ENCODE measurements around the gene B4GAT1. TPM values are rescaled to one million over a fixed set of nuclear protein-coding genes. Genes with fewer than 3 reads are reported as not detected.

Gene B4GAT1
- total and polyA plus RNA-seq, 9 of the 15 experiments (the other 6 are each of a cell fraction or from before 2014, with no cell fraction given) = 0.86 to 9.5 (median 3.8) TPM

GRCh38 chr11:66371627-66372415, 24.4 kb upstream of the B4GAT1 start, which contains the start of gene SLC29A2 (continued):
- TF ChIP-seq U2AF1 (optimal IDR thresholded peaks at IDR 0.05; ENCODE audit: low read depth, low read length) = no peak
- peak; percentile 66; the same call in 1 of the 2 replicates for TF ChIP-seq PHF8 (IDR thresholded peaks at IDR 0.05; ENCODE audit: borderline replicate concordance, low read length)
- TF ChIP-seq VEZF1 (CRISPR knock-in tag; IDR thresholded peaks at IDR 0.05) = peak; percentile 99
- TF ChIP-seq NCOA4 (IDR thresholded peaks at IDR 0.05; ENCODE audit: partially characterized antibody) = no peak

- no peaks in the 10 kb centered on the region for H3K27me3 ChIP-seq (ENCODE audit: control insufficient read depth in 2 of 2, insufficient read depth in 2 of 2, low read length in 2 of 2)
- DNase-seq (ENCODE audit: extremely low read depth in 1 of 4, low spot score in 3 of 4) (peak in 1 of 4 experiments; percentile 3), FAIRE-seq (no peak), ATAC-seq (no peak)
- no peak overlapping the region for H2AFZ ChIP-seq (ENCODE audit: low read depth, low read length)
- peak overlapping the region; percentile 99 for H3K4me2 ChIP-seq (ENCODE audit: insufficient read depth, low read length)
- peak overlapping the region; percentile 93 to 96 for H3K9ac ChIP-seq (ENCODE audit: insufficient read depth in 1 of 2, low read depth in 2 of 2, low read length in 2 of 2)
- in situ Hi-C loops (cut with MboI) (no loop called here), intact Hi-C loops (cut with micrococcal nuclease) (no loop called here)
- BruUV-seq (replicated peaks) = no TSS peak
- POLR2A ChIA-PET = interaction anchor here (0.7 to 1.8 kb wide), 4 partner anchors 9 to 123 kb away, joined by 3 to 6 read pairs (median 4); partner anchors contain the start of gene B4GAT1
- peaks cover 21 to 54% of the 10 kb centered on the region in 2 experiments; a peak in 4 of 5 replicates for H3K4me1 ChIP-seq (replicated peaks in 1 of 2; ENCODE audit: control insufficient read depth in 2 of 2, insufficient read depth in 2 of 2, low read length in 2 of 2)
- peaks cover 62% of the 10 kb centered on the region for H3K36me3 ChIP-seq (ENCODE audit: control insufficient read depth, insufficient read depth, low read length)
- WGBS (ENCODE audit: insufficient coverage, low coverage, missing lambda C conversion rate) = 92% methylated on average over 24 of the region's 25 CpGs
- peak overlapping the region; percentile 93; the same call in 1 of the 2 replicates for H3K4me3 ChIP-seq
- H3K9me1 ChIP-seq (ENCODE audit: control insufficient read depth, insufficient read depth, low read length) = peaks cover 7% of the 10 kb centered on the region
- peak overlapping the region; percentile 17; the same call in 1 of the 3 replicates for H3K27ac ChIP-seq (ENCODE audit: extremely low read depth, low read depth, low read length)
- H3K79me2 ChIP-seq (ENCODE audit: control insufficient read depth, insufficient read depth, low read length) = peaks cover 51% of the 10 kb centered on the region
- H3K9me3 ChIP-seq (replicated peaks; ENCODE audit: control insufficient read depth, insufficient read depth, low read depth, low read length) = no peaks in the 10 kb centered on the region
- H4K20me1 ChIP-seq (replicated peaks; ENCODE audit: control insufficient read depth, insufficient read depth, low read length) = peaks cover 11% of the 10 kb centered on the region; the same call in 1 of the 2 replicates
- CTCF ChIA-PET (ENCODE audit: low intra/inter-chr PET ratio) = no interaction called here
- TF ChIP-seq ARNT (IDR thresholded peaks at IDR 0.05) (no peak), SMAD4 (CRISPR knock-in tag; conservative IDR thresholded peaks at IDR 0.05) (no peak), POLR2G (IDR thresholded peaks at IDR 0.05; ENCODE audit: low read depth, low read length) (peak; percentile 46), NRF1 (conservative IDR thresholded peaks at IDR 0.05 in 1 of 2, IDR thresholded peaks at IDR 0.05 in 1 of 2) (no peak), RBFOX2 (IDR thresholded peaks at IDR 0.05; ENCODE audit: low read depth, low read length) (peak; percentile 51; the same call in 1 of the 2 replicates), TAL1 (IDR thresholded peaks at IDR 0.05) (no peak), E2F3 (CRISPR knock-in tag; IDR thresholded peaks at IDR 0.05) (no peak), PTRF (tag; IDR thresholded peaks at IDR 0.05) (no peak), ZKSCAN8 (CRISPR knock-in tag; IDR thresholded peaks at IDR 0.05) (no peak), CHAMP1 (IDR thresholded peaks at IDR 0.05) (no peak), BDP1 (IDR thresholded peaks at IDR 0.05; ENCODE audit: insufficient read depth, insufficient read length) (no peak), PHF21A (IDR thresholded peaks at IDR 0.05; ENCODE audit: borderline replicate concordance, low read depth) (no peak)
Observed at GRCh38 chr11:66369073-66369894, 21.9 kb upstream of the B4GAT1 start.
